HG02852 (cell line): ENCODE data around the gene TUBB3.
"Not testable (repeated sequence)": the region's sequence is repeated elsewhere in the genome, so short reads cannot be mapped to it uniquely, and the experiment has no call there.

Experiments
- ATAC-seq: cut with Tn5 transposase; IDR thresholded peaks from one replicate; pipeline ENCODE4 v1.9.1; 2021; ENCODE audit warnings: mild to moderate bottlenecking, moderate library complexity; ENCODE audit not compliant: unreplicated experiment

Gene TUBB3

GRCh38 chr16:89964201-89964600 is 41.1 kb downstream of the TUBB3 start:
- ATAC-seq, result no peak

- ATAC-seq, result no peak
These were observed 42.5 kb downstream of the TUBB3 start for GRCh38 chr16:89965447-89966225.

- ATAC-seq, result no peak
These were observed 43.6 kb downstream of the TUBB3 start for GRCh38 chr16:89966756-89967155.

DNA sequence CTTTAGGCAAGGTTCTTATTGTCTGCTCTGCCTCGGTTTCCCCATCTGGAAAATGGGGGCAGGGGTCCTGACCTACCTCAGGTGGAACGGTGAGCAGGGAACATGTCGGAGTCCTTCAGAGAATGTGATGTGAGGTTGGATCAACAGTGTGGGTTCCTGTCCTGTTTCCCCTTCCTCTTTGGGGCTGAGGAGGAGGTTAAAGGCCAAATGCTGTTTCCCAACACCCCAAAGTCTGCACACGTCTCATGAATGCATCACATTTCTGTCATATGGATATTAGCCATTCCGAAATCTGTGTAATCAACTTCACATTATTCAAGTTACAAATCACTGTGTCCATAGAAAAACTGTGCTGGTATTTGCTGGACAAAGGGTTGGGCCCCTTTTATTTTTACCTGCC is 44.3 kb downstream of the TUBB3 start:
- not testable (repeated sequence) for ATAC-seq

DNA sequence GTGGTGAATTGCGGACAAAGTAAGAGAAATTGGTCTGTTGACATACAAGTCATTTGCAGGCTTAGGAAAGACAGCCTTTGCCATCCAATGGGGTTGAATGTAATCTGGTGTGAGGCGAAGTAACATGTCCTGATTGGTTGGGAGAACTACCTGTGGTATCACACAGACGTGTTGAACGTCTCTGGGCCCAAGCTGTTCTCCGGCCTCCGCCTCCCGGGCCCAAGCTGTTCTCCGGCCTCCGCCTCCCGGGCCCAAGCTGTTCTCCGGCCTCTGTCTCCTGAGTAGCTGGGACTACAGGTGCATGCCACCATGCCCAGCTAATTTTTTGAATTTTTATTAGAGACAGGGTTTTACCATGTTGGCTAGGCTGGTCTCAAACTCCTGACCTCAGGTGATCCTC is 44.9 kb downstream of the TUBB3 start:
- not testable (repeated sequence) for ATAC-seq

DNA sequence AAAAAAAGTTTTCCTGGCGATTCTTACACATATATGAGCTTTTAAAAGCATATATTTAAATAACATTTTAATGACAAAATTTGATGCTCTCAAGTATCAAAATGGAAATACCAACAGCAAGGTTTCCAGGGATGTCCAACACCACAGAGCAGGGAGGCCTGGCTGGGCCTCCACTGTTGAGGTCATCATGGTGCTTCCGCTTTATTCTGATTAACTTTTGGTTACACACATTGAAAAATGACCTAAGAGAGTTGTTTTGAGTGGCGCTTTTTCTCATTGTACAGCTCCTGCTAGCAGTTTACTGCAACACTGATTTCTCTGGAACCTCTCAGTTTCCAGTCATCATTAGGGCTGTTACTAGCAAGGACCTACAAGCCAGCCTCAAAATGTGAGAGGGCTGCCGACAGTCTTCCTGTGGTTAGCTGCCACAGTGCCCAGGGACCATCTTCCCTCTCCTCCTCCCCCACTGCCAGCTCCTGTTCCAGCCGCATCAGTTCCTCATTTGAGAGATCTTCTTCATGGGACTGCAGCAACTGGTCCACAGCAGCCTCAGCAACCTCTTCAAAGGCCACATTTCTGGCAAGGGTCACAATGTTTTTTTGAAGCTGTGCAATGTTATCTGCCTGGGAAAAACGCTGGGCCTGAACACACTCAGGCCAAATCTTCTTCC is 46.7 kb downstream of the TUBB3 start:
- ATAC-seq, result no peak

DNA sequence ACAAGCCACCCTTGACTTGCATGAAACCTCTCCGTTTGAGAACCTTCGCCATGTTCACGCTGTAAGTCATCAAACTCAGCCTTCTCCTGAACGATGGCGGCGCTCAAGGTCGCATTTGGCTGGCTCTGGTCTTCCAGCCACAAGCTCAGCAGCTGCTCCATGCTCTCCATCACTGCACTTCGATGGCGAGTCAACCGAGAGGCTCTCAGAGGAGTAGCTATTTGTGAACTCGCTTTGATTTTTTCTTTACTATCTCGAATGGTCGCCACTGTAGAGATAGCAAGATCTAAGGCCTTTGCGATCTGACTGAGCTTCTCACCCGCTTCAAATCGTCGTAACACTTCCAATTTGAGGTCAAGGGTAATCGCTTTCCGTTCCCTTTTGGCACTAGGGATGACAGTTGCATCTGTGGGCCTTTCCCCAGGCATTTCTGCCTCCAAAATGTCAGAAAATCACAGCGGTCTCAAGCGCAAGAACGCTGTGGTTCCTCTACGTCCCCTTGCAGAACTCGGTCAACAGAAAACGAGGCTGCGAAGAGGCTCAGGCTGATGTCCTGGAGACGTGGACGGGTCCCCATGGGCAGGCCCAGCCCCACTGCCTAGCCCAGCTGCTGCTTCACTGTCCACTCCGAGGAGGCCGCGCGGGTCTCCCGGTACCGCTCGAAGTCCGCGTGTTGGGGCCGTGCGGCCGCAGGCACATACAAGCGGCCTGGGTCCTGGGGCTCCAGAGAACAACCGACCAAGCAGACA is 48.5 kb downstream of the TUBB3 start:
- no peak for ATAC-seq

DNA sequence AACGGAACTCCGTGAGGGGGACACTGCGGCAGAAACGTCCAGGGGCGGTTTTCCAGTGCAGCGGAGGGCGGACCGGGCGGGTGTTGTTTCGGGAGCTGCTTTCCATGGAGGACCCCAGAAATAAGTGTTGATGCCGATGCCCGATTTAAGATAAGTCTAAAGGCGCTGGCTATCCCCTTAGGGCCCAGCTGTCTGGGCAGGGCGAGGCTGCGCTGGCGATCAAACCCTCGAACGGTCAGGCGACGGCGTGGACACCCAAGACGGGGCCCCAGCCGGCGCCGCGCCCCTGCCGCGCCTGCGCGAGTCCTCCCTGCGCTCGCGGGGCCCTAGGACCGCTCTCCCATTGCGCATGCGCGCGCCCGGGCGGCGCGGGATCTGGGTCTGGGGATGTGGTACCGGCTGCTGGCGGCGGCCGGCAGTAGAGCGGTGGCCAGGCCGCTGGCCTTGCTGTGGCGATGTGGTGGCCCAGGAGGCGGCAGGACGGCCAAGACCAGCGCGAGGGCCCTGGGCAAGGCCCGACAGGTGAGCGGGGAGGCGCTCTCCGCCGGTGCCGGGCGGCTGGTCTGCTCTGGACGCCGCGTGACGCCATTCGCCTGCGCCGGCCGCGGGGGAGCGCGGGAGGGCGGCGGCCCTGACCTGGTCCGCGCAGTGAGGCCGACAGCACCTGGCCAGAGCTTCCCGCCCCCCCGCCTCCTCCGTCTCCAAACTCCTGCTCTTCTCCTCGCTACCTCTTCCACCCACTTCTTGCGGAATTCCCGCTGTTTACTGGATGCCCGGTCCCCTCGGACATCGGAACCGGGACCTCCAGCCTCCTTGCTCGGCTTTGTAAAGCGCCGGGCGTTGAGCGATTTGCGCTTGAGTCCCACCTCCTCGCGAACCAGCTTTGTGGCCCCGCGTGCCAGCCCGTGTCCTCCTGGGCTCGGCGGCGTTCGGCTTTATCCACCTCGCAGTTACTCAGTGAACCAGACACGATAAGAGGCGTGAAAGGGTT is 49.4 kb downstream of the TUBB3 start:
- ATAC-seq, result peak; percentile 85

- ATAC-seq, result peak; percentile 7
These were observed 50.1 kb downstream of the TUBB3 start for GRCh38 chr16:89973235-89973634.

DNA sequence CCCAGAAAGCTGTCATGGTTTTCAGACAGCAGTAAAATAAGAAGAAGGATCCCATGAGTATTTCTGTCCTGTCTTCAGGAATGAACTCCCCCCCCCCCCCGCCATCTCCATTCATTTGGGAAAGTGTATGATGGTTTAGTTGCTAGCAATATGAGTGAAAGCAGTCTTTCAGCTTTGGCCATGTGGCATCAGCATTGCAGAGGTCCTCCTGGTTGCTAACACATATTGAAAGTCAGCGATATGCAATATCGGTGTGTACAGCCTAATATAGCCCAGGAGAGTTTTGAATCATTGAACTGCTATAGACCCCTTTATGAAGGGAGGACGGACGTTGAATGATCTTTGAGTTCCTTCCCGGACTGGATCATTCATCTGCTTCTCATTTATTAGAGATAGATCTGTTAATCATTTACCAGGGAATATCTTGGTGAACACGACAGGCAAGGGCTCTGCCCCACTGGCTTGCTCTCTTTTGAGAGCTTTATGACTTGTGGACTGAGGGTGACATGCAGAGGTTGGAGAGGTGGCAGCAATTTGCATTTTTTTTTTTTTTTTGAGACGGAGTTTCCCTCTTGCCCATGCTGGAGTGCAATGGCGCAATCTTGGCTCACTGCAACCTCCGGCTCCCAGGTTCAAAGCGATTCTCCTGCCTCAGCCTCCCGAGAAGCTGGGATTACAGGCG is 50.7 kb downstream of the TUBB3 start:
- ATAC-seq, result no peak

GRCh38 chr16:89974870-89975269 is 51.7 kb downstream of the TUBB3 start:
- no peak for ATAC-seq

GRCh38 chr16:89981414-89981813 is 58.3 kb downstream of the TUBB3 start:
- no peak for ATAC-seq

DNA sequence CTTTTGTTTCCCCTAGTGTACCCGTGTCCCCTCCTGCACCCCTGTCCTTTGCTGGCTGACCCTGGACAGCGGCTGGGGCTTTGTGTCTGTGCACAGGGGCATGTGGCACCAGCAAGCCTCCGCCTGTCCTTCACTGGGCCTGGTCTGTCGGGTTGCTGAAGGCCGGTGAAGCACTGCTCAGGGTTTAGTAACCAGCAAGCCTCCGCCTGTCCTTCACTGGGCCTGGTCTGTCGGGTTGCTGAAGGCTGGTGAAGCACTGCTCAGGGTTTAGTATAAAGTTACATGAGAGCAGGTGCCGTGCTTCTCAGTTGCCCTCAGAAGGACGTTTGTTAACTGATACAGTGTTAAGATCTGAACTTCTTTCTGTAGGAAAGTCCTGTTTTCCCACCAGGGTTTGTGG is 59.2 kb downstream of the TUBB3 start:
- ATAC-seq, result no peak

DNA sequence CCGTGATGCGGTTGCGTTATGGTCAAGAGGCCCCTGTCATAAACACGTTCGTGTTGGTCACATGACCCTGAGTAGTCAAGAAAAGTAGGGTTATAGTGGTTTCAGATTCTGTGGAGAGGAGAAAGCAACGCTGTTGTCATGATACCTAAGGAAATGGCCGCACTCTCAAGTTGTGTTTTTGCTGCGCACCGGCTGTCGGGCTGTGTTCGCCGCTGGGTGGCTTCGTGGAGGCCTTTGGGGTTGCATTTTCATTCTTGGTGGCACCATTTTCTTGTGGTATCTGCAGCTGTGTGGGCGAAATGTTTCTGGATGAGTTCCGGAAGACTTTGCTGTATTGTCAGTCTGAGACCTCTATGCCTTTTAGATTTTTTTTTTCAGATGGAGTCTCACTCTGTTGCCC is 60.4 kb downstream of the TUBB3 start:
- ATAC-seq, result no peak

DNA sequence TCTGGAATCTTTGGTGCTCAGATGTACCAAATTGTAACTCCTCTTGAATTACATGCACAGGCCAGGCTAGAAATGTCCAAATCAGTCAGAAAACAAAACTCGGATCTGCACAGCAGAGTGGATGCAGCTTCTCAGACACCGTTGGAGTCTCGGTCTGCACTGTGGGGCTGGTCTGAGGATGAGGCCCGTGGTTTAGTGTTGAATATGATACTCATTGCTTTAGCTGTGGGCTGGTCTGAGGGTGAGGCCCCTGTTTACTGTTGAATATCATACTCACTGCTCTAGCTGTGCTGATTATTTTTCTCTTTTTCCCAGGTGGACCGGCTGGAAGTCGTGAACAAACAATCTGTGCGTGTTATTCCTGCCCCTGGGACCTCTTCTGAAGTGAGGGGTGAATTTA is 61.1 kb downstream of the TUBB3 start:
- no peak for ATAC-seq

DNA sequence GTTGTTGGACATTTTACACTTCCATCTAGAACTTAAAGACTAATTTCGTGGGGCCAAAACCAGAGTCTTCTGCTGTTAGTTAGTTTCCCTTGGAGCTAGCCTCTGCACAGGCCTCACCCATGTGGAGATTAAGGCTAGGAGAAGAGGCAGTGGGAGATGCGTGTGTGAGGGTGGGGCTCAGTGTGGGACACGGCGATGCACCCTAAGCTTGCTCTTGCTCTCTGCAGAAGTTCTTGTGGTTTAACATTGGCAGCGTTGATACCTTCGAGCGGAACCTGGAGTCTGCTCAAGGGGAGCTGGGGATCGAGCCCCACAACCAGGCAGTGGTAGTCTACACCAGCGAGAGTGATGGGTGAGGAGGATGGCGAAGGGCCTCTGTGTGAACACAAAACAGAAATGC is 62.1 kb downstream of the TUBB3 start:
- no peak for ATAC-seq
